Measurements from ENCODE around the gene BRIX1.
"Not testable (repeated sequence)": the region's sequence is repeated elsewhere in the genome, so short reads cannot be mapped to it uniquely, and the experiment has no call there.

BRIX1 gene

DNA sequence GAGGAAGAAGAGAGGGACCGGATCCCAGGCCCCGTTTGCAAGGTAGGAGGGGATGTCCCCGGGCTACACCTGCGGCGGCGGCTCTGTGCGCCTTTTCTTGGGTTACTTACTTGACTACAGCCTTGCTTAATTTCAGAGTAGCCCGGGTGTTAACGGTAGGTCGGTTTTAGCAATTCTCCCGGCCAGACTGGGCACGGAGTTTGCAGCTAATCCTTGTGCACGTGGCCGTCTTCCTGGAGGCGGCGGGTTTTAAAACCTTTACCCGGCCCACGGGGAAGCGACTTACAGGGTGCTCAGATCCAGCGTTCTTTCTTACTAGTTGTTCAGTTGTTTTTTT, 313 bp downstream of the BRIX1 start:
- no peak for DNase-seq

DNA sequence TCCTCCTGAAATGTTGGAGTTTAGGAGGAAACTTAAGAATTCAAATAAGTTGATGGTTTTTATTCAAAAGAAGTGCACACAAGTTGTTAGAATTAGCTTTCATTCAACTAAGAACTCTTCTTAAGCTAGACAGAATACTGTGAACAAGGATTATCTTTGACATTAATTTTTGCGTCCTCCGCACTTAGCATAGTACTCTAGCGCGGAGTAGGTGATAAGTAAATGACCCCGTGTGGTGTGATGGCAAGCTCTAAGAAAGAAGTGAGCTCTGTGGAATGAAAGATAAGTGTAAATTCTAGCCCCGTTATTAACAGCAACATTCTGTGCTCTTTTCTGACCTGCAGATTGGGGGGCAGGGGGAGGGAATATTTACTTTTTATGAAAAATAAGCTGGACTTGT, 1.0 kb downstream of the BRIX1 start:
- no peak for DNase-seq

DNA sequence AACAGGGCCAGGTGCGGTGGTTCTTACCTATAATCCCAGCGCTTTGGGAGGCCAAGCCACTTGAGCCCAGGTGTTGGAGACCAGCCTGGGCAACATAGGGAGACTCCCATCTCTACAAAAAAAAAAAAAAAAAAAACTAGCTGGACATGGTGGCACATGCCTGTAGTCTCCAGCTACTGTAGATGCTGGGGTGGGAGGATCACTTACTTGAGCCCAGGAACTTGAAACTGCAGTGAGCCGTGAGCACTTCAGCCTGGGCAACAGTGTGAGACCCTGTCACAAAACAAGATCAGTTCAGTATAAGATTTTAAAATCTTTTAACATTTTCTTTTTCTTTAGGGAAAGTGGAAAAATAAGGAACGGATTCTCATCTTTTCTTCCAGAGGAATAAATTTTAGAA, 2.5 kb downstream of the BRIX1 start:
- DNase-seq: no peak

DNA sequence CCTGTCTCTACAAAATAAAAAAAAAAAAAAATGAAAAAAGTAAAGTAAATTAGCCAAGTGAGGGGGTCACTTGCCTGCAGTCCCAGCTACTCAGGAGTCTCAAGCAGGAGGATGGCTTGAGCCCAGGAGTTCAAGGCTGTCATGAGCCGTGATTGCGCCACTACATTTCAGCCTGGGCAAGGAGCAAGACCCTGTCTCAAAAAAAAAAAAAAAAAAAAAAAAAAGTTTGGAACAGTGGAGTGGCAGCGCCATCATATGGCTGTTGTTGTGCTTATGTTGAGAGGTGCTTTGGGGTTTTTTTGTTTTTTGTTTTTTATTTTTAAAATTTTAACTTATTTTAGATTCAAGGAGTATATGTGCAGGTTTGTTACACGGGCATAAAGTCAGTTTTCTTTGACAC, 3.6 kb downstream of the BRIX1 start:
- no peak for DNase-seq

DNA sequence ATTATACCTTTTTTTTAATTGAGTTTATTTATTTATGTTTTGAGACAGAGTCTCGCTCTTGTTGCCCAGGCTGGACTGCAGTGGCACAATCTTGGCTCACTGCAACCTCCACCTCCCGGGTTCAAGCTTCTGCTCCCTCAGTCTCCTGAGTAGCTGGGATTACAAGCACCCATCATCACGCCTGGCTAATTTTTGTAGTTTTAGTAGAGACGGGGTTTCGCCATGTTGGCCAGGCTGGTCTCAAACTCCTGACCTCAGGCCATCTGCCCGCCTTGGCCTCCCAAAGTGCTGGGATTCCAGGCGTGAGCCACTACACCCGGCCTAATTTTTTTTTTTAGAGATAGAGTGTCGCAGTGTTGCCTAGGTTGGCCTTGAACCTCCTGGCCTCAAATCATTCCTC, 7.7 kb downstream of the BRIX1 start:
- not testable (repeated sequence) for DNase-seq

DNA sequence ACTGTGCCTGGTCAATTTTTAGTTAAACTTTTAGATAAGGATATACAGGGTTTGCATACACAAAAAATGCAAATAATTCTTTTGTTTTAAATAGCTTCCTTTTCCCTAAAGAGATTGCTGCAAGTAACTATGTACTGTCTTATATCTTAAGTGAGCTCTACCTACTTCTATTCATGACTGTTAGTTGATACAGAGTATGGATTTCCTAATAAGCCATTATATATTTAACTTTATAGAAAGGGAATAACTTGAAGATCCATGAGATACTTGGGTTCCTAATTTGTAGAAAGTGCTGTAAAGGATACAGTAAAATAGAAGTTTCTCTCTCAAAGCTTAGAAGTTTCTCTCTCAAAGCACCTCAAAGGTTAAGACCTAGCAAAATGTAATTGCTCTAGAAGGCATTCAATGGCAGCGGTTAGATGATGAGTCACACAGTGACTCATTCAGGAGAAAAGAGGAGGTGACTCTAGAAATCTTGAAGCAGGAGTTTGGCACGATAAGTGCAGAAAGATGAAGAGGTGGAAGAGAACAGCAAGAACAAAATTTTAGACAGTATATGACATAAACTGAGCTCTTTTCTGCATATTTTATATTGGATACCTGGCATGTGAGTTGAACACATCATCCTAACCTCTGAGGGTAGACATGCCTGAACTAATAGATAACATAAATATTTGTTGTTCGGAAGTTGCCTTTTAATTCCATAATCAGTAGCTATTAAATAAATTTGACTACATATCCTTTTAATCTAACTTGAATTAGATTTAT, 8.4 kb downstream of the BRIX1 start:
- no peak for DNase-seq

DNA sequence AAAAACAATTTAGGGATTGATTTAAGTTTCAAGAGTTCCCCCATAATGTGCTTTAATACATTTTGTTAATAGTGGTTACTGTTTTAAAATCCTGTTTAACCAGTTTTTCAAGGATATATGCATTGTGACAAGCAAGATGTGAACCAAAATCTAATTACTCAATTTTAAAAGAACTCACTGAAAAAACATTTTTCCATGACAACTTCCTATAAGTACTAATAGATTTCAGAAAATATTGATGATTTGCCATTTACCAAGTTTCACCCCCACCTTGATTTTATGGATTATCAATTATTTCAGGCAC, 8.9 kb downstream of the BRIX1 start:
- DNase-seq: no peak

DNA sequence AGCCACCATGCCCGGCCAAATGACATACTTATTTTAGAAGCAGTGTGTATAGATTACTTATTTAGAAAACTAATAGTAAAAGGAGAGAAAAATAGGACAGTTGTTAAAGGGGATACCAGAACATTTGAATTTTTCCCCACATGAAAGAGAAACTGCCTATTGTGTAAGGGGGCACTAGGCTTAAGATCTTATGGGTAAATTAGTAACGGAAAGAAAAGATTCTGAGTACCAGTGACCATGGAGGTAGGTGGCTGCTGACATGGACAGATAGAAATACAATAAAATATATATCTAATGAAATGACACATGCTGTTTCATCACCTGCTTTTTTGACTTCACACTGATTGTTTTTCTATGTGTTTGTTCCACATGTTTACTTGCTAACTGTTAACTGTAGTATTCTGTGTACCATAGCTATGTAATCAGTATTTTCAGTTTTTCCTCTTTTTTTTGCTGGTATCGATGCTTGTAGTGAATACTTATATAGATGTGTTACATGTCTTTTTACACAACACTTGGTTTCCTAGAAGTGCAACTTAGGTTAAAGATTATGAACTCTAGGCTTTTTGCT, 10.9 kb downstream of the BRIX1 start:
- DNase-seq: no peak

DNA sequence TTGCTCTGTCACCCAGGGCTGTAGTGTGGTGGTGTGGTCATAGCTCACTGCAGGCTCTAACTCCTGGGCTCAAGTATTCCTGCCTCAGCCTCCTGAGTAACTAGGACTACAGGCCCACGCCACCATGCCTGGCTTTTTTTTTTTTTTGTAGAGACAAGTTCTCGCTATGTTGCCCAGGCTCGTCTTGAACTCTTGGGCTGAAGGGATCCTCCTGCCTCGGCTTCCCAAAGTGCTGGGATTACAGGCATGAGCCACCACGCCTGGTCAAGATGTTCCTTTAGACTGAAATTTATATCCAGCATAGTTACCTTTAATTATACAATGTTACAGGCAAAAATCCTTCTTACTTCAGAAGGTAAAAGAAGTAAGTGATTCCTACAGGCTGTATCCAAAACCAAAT, 12.3 kb downstream of the BRIX1 start:
- DNase-seq: no peak

DNA sequence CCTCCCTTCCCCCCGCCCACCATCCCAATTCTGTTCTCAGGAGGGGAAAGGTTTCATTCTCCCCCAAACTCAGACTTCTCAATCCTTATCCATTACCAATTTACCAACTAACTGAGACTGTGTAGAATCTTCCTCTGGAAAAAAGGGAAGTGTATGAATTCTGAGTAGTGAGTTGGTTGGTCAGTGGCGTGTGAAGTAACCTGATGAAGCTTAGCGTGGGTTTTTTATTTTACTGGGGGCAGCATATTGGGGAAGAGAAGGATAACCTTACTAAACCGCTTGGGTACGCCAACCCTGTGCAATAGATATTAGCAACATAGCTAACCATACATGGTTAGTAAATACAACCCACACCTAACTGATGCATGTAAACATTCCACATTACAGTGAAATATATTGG, 12.8 kb downstream of the BRIX1 start:
- DNase-seq: no peak

DNA sequence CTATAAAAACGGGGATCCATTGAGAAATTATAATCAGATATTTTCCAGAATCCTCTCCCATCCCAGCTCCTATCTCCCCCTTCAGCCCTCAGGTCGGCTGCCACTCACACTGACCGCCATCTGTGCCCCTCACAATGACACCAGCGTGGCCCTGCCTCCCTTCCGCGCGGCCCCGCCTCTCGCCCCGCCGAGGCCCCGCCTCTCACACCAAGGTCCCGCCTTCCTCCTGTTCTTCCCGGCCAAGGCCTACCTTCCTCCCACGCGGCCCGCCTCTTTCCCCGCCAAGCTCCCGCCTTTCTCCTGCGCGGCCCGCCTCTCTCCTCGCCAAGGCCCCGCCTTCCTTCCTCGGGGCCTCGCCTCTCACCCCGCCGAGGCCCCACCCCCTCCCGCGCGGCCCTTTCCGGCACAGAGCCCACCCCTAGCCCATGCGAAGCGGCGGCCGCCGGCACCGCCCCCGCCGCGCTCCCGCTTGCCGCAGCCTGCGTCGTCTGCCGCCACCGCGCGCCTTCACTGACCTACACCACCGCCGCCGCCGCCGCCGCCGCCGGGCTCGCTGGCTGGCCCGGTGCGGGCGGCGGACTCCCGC, 13.7 kb downstream of the BRIX1 start, which contains the start of gene DNAJC21:
Gene DNAJC21 (plus strand): TSS at position 426 of the 586 bp plus-strand sequence. CDS start 261 bp downstream, outside the sequence.
- DNase-seq: peak; percentile 97

DNA sequence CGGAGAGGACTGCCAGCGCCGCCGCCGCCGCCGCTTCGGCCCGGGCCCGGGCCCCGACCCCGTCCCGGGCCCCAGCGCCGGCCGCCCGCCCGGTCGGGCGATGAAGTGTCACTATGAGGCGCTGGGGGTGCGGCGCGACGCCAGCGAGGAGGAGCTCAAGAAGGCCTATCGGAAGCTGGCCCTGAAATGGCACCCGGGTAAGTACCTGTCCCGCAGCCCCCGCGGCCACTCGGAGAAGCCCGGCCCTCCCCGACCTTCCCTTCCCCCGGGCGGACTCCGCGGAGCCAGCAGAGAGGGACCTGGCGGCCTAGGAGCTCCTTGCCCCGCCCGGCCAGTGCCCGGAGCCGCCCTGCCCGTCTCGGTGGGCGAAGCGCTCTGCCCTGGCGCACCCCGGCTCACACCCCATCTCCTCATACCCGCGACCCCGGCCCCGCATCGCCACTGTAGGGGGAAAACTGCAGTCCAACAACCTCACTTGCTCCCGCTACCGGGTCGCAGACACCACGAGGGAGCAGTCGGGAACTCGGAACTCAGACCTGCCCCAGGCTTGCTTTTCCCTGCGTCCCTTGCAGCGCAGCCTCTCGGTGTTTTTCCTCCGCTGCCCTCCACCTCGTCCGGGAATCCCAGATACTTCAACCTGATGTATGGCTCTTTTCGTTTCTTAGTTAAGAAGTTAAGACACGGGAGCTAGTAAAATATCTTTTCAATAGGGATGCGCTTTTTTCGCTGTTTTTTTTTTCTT, 14.4 kb downstream of the BRIX1 start:
- DNase-seq: peak; percentile 74

DNA sequence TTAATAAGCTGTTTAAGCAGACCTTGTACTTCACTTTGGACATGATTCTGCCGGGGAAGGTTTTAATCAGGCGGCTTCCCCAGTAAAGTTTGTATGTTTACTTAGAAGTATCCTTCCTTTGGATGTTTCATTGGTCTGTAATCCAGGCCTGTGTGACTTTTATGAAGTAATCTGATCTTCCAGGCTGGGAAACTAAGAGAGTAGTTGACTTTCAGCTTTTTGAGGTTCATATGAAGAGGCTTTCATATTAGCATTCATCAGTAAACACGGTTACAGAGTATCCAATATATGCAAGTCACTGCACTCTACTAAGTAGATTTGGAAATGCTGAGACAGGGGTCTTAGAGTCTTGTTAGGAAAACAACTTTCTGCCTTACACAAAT, 14.9 kb downstream of the BRIX1 start:
- DNase-seq: peak; percentile 36

DNA sequence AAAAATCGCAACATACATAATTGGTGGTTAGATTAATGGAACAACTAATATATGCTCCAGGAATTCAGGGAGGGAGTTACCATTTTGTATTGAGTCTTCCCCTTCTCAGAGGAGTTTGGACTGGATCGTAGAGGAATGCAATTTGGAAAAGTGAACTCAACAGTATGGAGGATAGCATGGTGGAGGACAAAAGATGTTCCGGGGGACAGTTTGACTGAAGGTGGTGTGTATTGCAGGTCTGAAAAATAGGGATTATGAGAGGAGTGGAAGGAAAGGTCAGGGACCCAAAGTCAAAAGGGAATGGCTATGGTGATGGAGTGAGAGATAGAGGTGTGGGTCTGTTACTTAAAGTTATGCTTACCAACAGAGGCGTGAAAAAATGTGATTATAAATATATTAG, 15.4 kb downstream of the BRIX1 start:
- no peak for DNase-seq

DNA sequence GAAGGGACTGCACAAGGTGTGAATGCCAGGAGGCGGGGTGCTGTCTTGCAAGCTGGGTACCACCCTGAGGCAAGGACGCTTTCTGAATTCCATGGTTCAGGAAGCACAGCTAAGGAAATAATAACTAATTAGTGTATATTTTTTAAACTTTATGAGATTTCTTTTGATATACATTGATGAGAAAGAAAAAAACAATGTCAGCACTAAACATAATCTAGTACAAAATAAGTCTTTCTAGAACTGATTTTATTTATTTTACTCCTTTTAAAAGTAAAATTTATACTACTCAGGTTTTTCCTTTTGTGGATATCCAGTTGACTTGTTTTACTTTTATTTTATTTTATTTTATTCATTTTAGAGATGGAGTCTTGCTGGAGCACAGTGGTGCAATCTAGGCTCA, 17.4 kb downstream of the BRIX1 start:
- DNase-seq: no peak

DNA sequence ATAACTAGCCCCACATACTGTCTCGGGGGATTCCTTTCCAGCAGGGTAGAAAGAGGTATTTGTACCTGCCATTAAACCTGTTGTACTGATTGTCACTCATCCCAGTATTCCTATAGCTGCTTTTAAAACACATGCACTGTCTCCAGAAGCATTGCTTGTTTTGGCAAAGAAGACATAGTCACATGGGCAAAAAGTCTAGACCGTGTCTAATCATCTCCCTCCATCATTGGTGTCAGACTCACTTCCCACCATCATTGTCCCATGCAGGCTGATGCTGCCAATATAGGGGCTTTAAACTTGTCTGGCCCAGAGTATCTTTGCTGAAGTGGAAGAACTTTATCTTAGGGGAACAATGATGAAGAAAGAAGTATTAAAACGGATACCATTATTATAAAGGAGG, 26.4 kb downstream of the BRIX1 start:
- DNase-seq: no peak

DNA sequence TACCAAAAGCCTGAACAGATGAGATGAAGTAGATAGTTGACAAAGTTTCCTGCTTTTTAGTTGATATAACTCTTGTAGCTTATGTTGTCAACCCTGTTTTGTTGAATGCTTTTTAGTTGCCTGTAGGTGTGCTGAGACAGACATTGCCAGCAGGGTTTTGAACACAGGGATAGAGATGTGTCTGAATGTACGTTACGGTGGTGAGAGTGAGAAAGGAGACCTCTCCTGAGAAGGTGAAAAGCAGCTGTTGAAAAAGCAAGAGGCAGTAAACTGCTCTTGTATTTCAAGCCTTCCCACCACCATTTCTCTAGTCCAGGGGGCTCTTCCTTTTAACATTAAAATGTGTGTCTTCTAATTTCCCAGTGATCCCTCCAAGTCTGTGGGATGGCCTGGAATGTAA, 28.5 kb downstream of the BRIX1 start:
- DNase-seq: no peak

DNA sequence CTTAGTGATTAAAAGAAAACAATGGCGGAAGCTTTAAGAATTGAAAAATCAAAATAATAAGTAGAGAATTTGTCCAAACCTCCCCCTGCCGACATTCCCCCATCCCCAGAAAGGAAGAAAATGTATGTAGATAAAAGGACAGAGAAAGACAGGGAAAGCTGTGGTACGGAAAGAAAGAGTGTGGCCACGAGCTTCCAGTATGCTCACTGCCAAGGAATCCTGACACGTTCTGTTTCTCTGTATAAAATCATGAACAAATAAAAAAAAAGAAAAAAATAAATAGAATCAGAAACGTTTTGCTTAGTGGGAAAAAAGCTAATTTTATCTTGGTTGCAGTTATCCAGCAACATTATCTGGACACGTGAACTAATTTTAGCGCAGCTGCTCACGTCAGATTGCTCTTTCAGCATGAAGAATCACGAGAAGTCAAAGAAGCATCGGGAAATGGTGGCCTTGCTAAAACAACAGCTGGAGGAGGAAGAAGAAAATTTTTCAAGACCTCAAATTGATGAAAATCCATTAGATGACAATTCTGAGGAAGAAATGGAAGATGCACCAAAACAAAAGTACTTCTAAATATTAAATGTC, 29.0 kb downstream of the BRIX1 start:
- no peak for DNase-seq

DNA sequence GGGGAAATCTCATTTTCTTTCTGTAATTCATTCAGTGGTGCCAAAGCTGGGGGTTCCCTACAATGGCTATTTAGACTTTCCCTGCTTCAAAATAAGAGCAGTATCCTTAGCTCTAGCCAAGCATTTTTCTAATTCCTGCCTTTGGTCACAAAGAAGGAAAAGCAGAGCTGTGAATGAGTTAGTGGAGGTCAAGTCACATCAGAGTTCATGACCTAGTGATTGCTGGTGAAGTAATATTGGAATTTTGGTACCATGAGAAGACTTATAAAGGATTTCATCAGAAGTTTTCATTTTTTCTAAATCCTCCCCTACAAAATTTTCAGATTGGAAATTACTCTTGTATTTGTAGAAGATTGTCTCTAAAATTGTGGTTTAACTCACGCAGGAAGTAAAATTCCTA, 41.8 kb downstream of the BRIX1 start:
- no peak for DNase-seq

DNA sequence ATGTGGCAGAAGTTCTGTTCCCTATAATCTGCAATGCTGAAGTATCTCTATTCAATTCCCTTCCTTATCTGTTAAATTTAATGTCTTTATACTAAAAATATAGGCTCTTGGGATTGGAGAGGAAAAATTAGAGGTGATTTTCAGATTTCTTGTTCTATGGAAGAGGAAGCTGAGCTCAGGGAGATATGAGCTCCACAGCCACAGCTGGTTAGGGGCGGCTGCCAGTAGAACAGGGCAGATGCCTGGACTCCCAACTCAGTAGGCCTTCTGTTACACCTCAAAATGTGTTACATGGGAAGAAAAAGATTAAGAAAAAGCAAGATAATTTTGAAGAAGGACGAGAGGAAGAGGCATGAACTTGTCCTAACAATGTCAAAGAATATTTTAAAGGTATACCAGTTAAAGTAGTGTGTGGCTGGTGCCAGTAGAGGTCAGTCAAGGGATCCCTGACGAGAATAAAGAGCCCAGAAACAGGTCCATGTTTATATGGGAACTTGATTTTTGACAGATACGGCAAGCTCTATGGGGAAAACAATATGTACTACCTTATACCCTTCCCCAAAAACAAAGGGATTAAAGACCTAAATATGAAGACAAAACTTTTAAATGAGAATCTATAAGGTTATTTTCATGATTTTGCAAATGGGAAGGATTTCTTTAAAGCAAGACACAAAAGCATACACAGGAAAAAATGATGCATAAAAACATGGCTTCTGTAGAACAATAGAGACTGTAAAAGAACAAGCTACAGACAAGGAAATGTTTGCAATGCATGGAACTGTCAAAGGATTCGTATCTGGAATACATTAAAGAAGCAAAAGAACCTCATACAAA, 42.6 kb downstream of the BRIX1 start:
- DNase-seq: peak; percentile 37

DNA sequence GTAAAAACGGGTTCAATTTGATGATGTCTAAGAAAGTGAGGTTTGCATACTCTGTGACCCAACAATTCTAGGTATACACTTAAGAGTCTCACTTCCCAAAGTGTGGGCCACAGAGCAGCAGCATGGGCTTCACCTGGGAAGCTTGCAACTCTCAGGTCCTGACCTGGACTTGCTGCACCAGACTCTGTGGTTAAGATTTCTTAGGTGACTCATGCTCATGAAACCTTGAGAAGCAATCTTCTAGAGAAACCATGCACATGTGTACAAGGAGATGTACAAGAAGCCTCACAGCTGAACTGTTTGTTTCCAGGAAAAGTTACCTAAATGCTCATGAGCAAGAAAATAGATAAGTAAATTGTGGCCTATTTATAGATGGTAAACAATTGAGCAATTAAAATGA, 43.8 kb downstream of the BRIX1 start:
- DNase-seq: no peak

DNA sequence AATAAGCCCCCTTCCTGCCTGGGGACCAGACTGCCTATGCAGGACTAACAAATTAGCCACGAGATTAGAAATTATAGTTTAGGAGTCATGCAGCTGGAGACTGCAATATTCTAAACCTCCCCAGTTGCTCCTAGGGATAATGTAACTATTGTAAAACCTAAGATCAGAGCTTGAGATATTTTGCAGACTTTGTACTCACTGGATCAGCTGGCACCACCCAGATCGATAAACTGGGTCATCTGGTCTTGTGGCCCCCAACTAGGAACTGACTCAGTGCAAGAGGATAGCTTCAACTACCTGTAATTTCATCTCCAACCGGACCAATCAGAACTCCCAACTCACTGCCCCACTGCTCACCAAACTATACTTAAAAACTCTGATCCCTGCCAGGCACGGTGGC, 52.0 kb downstream of the BRIX1 start:
- no peak for DNase-seq

DNA sequence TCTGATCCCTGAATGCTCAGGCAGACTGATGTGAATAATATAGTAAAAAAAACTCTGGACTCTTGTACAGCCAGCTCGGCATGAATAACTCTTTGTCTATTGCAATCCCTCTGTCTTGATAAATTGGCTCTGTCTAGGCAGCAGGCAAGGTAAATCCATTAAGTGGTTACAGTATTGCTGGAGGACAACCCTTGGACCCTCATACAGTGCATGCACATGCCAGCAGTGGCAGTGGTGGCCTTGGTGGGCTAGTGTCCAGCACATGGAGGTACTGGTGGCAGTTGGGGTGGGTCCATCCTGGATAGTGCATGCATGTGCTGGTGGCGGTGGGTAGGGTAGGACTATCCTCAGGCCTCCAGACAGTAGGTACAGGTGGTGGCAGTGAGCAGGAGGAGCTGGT, 52.7 kb downstream of the BRIX1 start:
- DNase-seq: no peak
